ENCODE measurements around the gene CIAPIN1. TPM values are rescaled to one million over a fixed set of nuclear protein-coding genes. Genes with fewer than 3 reads are reported as not detected.

CIAPIN1 gene
- total and polyA plus RNA-seq, 8 donors: 14.0 to 146 (median 32.7) TPM

Other genes with a start within 250 kb of the CIAPIN1 start
- gene ARL2BP, start 202.1 kb downstream of the CIAPIN1 start, total RNA-seq: 10 to 100 TPM; 15.6 to 61.6 (median 46.7) TPM
- gene ARL2BP, start 202.1 kb downstream of the CIAPIN1 start, polyA plus RNA-seq: 10 to 100 TPM; 24.0 to 46.6 (median 39.8) TPM
- gene PLLP, start 162.7 kb downstream of the CIAPIN1 start, total RNA-seq: 100 to 1,000 TPM in 2 of 5 donors, 10 to 100 TPM in 3; 27.4 to 190 (median 59.1) TPM
- gene PLLP, start 162.7 kb downstream of the CIAPIN1 start, polyA plus RNA-seq: 10 to 100 TPM; 39.0 to 46.6 (median 43.7) TPM
- under 1 TPM in 1 of 5 donors, not detected in 4; 0.37 TPM for gene CCL22, start 88.6 kb downstream of the CIAPIN1 start, total RNA-seq
- under 1 TPM; 0.12 to 0.45 (median 0.15) TPM for gene CCL22, start 88.6 kb downstream of the CIAPIN1 start, polyA plus RNA-seq
- 10 to 100 TPM in 1 of 5 donors, 1 to 10 TPM in 2, not detected in 2; 1.3 to 43.8 (median 7.1) TPM for gene CX3CL1, start 74.9 kb downstream of the CIAPIN1 start, total RNA-seq
- gene CX3CL1, start 74.9 kb downstream of the CIAPIN1 start, polyA plus RNA-seq: 10 to 100 TPM in 1 of 3 donors, 1 to 10 TPM in 2; 3.2 to 11.5 (median 6.4) TPM
- gene CCL17, start 42.6 kb downstream of the CIAPIN1 start, total RNA-seq: not detected
- gene CCL17, start 42.6 kb downstream of the CIAPIN1 start, polyA plus RNA-seq: 1 to 10 TPM in 1 of 3 donors, not detected in 2; 3.9 TPM
- 100 to 1,000 TPM in 1 of 5 donors, 10 to 100 TPM in 4; 40.6 to 108 (median 58.9) TPM for gene COQ9, start 94 bp upstream of the CIAPIN1 start, total RNA-seq
- gene COQ9, start 94 bp upstream of the CIAPIN1 start, polyA plus RNA-seq: 10 to 100 TPM; 56.4 to 79.3 (median 74.5) TPM
- gene POLR2C, start 15.3 kb upstream of the CIAPIN1 start, total RNA-seq: 100 to 1,000 TPM in 2 of 5 donors, 10 to 100 TPM in 3; 60.0 to 162 (median 84.4) TPM
- 10 to 100 TPM; 31.8 to 56.1 (median 48.9) TPM for gene POLR2C, start 15.3 kb upstream of the CIAPIN1 start, polyA plus RNA-seq
- 10 to 100 TPM; 11.2 to 51.0 (median 23.9) TPM for gene DOK4, start 39.1 kb upstream of the CIAPIN1 start, total RNA-seq
- 10 to 100 TPM; 21.5 to 55.9 (median 44.6) TPM for gene DOK4, start 39.1 kb upstream of the CIAPIN1 start, polyA plus RNA-seq
- 10 to 100 TPM in 2 of 5 donors, 1 to 10 TPM in 2, not detected in 1; 1.7 to 14.5 (median 6.9) TPM for gene CCDC102A, start 89.2 kb upstream of the CIAPIN1 start, total RNA-seq
- 1 to 10 TPM; 2.3 to 6.5 (median 4.1) TPM for gene CCDC102A, start 89.2 kb upstream of the CIAPIN1 start, polyA plus RNA-seq
- gene ADGRG5, start 95.3 kb upstream of the CIAPIN1 start, total RNA-seq: 1 to 10 TPM in 1 of 5 donors, under 1 TPM in 2, not detected in 2; under 0.01 to 1.4 (median 0.18) TPM
- gene ADGRG5, start 95.3 kb upstream of the CIAPIN1 start, polyA plus RNA-seq: under 1 TPM; 0.19 to 0.80 (median 0.76) TPM
- 10 to 100 TPM; 17.4 to 84.8 (median 47.2) TPM for gene ADGRG1, start 181.2 kb upstream of the CIAPIN1 start, total RNA-seq
- gene ADGRG1, start 181.2 kb upstream of the CIAPIN1 start, polyA plus RNA-seq: 10 to 100 TPM in 2 of 3 donors, 1 to 10 TPM in 1; 8.9 to 30.9 (median 21.7) TPM
- 10 to 100 TPM in 1 of 5 donors, 1 to 10 TPM in 2, not detected in 2; 1.7 to 50.2 (median 7.7) TPM for gene ADGRG3, start 220.9 kb upstream of the CIAPIN1 start, total RNA-seq
- gene ADGRG3, start 220.9 kb upstream of the CIAPIN1 start, polyA plus RNA-seq: 1 to 10 TPM in 1 of 3 donors, under 1 TPM in 2; 0.46 to 1.7 (median 0.95) TPM
- not detected for gene DRC7, start 247.4 kb upstream of the CIAPIN1 start, total RNA-seq
- gene DRC7, start 247.4 kb upstream of the CIAPIN1 start, polyA plus RNA-seq: not detected

Data from stomach (tissue), 8 donors.